HCT116 (cell line): Measurements from ENCODE around the gene EHD3. TPM values are rescaled to one million over a fixed set of nuclear protein-coding genes. Genes with fewer than 3 reads are reported as not detected.

ENCODE experiments used
- ATAC-seq: fragments of 200-7000 bp; cut with Tn5 transposase; 2 replicates; pipeline ENCODE4 v1.9.1; 2020; ENCODE audit warnings: mild to moderate bottlenecking, moderate library complexity
- BruUV-seq: library from RNA; stranded (reverse); fragments of 400-500 nt; replicated peaks from 2 replicates; lab custom pipeline; 2021; lab: Mats Ljungman, UMichigan
- CTCF ChIA-PET: fragments of 300-600 bp; sonication (Branson Sonifier 250); formaldehyde crosslinking; loops from one replicate; lab custom pipeline; 2021; ENCODE audit warnings: antibody characterized with exemption; lab: Charles Lee
- POLR2A ChIA-PET: fragments of 300-600, 350-600 bp; sonication (Branson Sonifier 250); formaldehyde crosslinking; loops from one replicate; lab custom pipeline; 2021; ENCODE audit warnings: antibody characterized with exemption; lab: Charles Lee
- RAD21 ChIA-PET, 2 experiments: fragments of 300-600 bp; sonication (Branson Sonifier 250); formaldehyde crosslinking; loops; one replicate each; lab custom pipeline; 2023; ENCODE audit warnings: low total read pairs in 2 of 2; ENCODE audit not compliant: uncharacterized antibody in 2 of 2, unreplicated experiment in 2 of 2, low non-redundant PET in 1 of 2; lab: Charles Lee
- DNase-seq: peaks from one replicate; pipeline ENCODE4 v3.0.0-alpha.2; 2010; ENCODE audit warnings: low read depth, low spot score
- H2AFZ ChIP-seq: fragments of 200-600 bp; shearing (Covaris generic), sonication (generic); 2 replicates; pipeline ENCODE4 v1.6.1; 2017; ENCODE audit warnings: low read depth, mixed run types, mixed read lengths, antibody characterized with exemption, low read length; ENCODE audit not compliant: poor library complexity, severe bottlenecking
- H3K27ac ChIP-seq: 2 replicates; pipeline ENCODE4 v1.5.1; 2012; ENCODE audit warnings: low read depth, low read length
- H3K27me3 ChIP-seq: fragments of 200-600 bp; sonication (generic); 2 replicates; pipeline ENCODE4 v1.6.1; 2016; ENCODE audit warnings: mixed run types, low read length, mixed read lengths; ENCODE audit not compliant: insufficient read depth
- H3K36me3 ChIP-seq, 2 experiments: fragments of 200-500 bp in 1 of 2; fragments of 200-600 bp in 1 of 2; sonication (Bioruptor generic) in 1 of 2; sonication (generic) in 1 of 2; 2 replicates each; pipeline versions ENCODE4 v1.5.1 to v1.6.1; 2014 to 2016; ENCODE audit warnings: low read length in 2 of 2, inconsistent platforms in 1 of 2, mixed read lengths in 1 of 2, mixed run types in 1 of 2; ENCODE audit not compliant: insufficient read depth in 2 of 2, control insufficient read depth in 1 of 2
- H3K4me1 ChIP-seq, 2 experiments: fragments of 200-600 bp in 1 of 2; sonication (generic) in 1 of 2; 2 replicates each; pipeline versions ENCODE4 v1.5.1 to v1.6.1; 2012 to 2017; ENCODE audit warnings: low read length in 2 of 2, inconsistent platforms in 1 of 2, mild to moderate bottlenecking in 1 of 2, mixed read lengths in 1 of 2, mixed run types in 1 of 2, moderate library complexity in 1 of 2; ENCODE audit not compliant: insufficient read depth in 2 of 2, control insufficient read depth in 1 of 2
- H3K4me2 ChIP-seq: fragments of 200-600 bp; sonication (generic); 2 replicates; pipeline ENCODE4 v1.6.1; 2017; ENCODE audit warnings: mixed run types, low read length, mixed read lengths
- H3K4me3 ChIP-seq, 2 experiments: fragments of 200-600 bp in 1 of 2; sonication (generic) in 1 of 2; replicated peaks in 1 of 2; 2 replicates each; pipeline ENCODE4 v1.5.1; 2011 to 2016; ENCODE audit warnings: low read length in 2 of 2, control low read depth in 1 of 2, low read depth in 1 of 2, mild to moderate bottlenecking in 1 of 2, mixed read lengths in 1 of 2, mixed run types in 1 of 2
- H3K79me2 ChIP-seq: fragments of 200-600 bp; sonication (generic); 2 replicates; pipeline ENCODE4 v1.6.1; 2017; ENCODE audit warnings: mild to moderate bottlenecking, mixed run types, low read length, moderate library complexity, mixed read lengths; ENCODE audit not compliant: insufficient read depth
- H3K9ac ChIP-seq: fragments of 200-600 bp; sonication (generic); 2 replicates; pipeline ENCODE4 v1.6.1; 2016; ENCODE audit warnings: low read length, mixed read lengths
- H3K9me2 ChIP-seq: fragments of 200-600 bp; sonication (generic), shearing (Covaris generic); 2 replicates; pipeline ENCODE4 v1.6.1; 2017; ENCODE audit warnings: mixed run types, mild to moderate bottlenecking, moderate library complexity; ENCODE audit not compliant: insufficient read depth
- H3K9me3 ChIP-seq, 2 experiments: fragments of 200-500 bp in 1 of 2; fragments of 200-600 bp in 1 of 2; sonication (Bioruptor generic) in 1 of 2; sonication (generic) in 1 of 2; 2 replicates each; pipeline ENCODE4 v1.6.1; 2014 to 2017; ENCODE audit warnings: low read length in 2 of 2, mixed read lengths in 2 of 2, inconsistent platforms in 1 of 2, low read depth in 1 of 2, mild to moderate bottlenecking in 1 of 2, mixed run types in 1 of 2, moderate library complexity in 1 of 2; ENCODE audit not compliant: control insufficient read depth in 1 of 2, insufficient read depth in 1 of 2
- H4K20me1 ChIP-seq: fragments of 200-600 bp; sonication (generic), shearing (Covaris generic); 2 replicates; pipeline ENCODE4 v1.6.1; 2017; ENCODE audit warnings: mixed run types, mild to moderate bottlenecking, moderate library complexity; ENCODE audit not compliant: insufficient read depth
- CBX3 ChIP-seq: IDR thresholded peaks from 2 replicates; pipeline ENCODE4 v1.6.1; 2012; ENCODE audit warnings: low read depth
- CEBPB ChIP-seq: IDR thresholded peaks from 2 replicates; pipeline ENCODE4 v1.6.1; 2012; ENCODE audit warnings: low read depth
- ELF1 ChIP-seq: IDR thresholded peaks from 2 replicates; pipeline ENCODE4 v1.6.1; 2012; ENCODE audit warnings: low read depth, borderline replicate concordance
- EZH2 ChIP-seq: fragments of 200-600 bp; sonication (generic); IDR thresholded peaks from 2 replicates; pipeline ENCODE4 v1.6.1; 2017; ENCODE audit warnings: antibody characterized with exemption, mixed run types
- POLR2A ChIP-seq: IDR thresholded peaks from 2 replicates; pipeline ENCODE4 v1.7.0; 2011; ENCODE audit warnings: borderline replicate concordance; ENCODE audit not compliant: insufficient read depth, insufficient read length; ENCODE audit errors: extremely low read depth
- POLR2AphosphoS5 ChIP-seq: IDR thresholded peaks from 2 replicates; pipeline ENCODE4 v1.6.1; 2011; ENCODE audit warnings: mild to moderate bottlenecking, low read depth, low read length, moderate library complexity
- SIN3A ChIP-seq: IDR thresholded peaks from 2 replicates; pipeline ENCODE4 v1.6.1; 2012; ENCODE audit warnings: low read depth
- SP1 ChIP-seq: IDR thresholded peaks from 2 replicates; pipeline ENCODE4 v1.6.1; 2012; ENCODE audit warnings: low read depth
- TCF7L2 ChIP-seq: IDR thresholded peaks from 2 replicates; pipeline ENCODE4 v1.7.0; 2011; ENCODE audit warnings: borderline replicate concordance, inconsistent platforms; ENCODE audit not compliant: insufficient read depth, insufficient read length; ENCODE audit errors: extremely low read depth
- YY1 ChIP-seq: IDR thresholded peaks from 2 replicates; pipeline ENCODE4 v1.6.1; 2011; ENCODE audit warnings: low read length, low read depth, moderate library complexity, mild to moderate bottlenecking; ENCODE audit not compliant: insufficient replicate concordance; ENCODE audit errors: extremely low read depth
- ZNF274 ChIP-seq: fragments of 200-500 bp; sonication (Bioruptor generic); IDR thresholded peaks from 2 replicates; pipeline ENCODE4 v1.6.1; 2014; ENCODE audit warnings: mild to moderate bottlenecking, low read depth, low read length, inconsistent platforms
- intact Hi-C: fragments of 100-400 bp; cut with micrococcal nuclease; formaldehyde crosslinking; loops from 2 replicates; pipeline ENCODE4 v1.10.0; 2022
- total RNA-seq: library from RNA; stranded (reverse); gene quantifications from one replicate; pipeline ENCODE4 v1.2.1, GENCODE V29; 2021; ENCODE audit not compliant: unreplicated experiment
- TF ChIP-seq, protein P1 (sequence below), 3 experiments: fragments of 200-600 bp in 1 of 3; sonication (generic) in 1 of 3; IDR thresholded peaks in 2 of 3; conservative IDR thresholded peaks in 1 of 3; 2 replicates each; pipeline ENCODE4 v1.5.1; 2012 to 2017; ENCODE audit warnings: low read depth in 2 of 3, low read length in 2 of 3, antibody characterized with exemption in 1 of 3, borderline replicate concordance in 1 of 3, control low read depth in 1 of 3, mild to moderate bottlenecking in 1 of 3, mixed read lengths in 1 of 3, mixed run types in 1 of 3, moderate library complexity in 1 of 3; ENCODE audit not compliant: insufficient read depth in 1 of 3
- TF ChIP-seq, protein P2 (sequence below): IDR thresholded peaks from 2 replicates; pipeline ENCODE4 v1.6.1; 2012
- TF ChIP-seq, protein P3 (sequence below): IDR thresholded peaks from 2 replicates; pipeline ENCODE4 v1.6.1; 2012

The EHD3 gene
- total RNA-seq, 1 experiment from 2014 or later, result not detected

DNA sequence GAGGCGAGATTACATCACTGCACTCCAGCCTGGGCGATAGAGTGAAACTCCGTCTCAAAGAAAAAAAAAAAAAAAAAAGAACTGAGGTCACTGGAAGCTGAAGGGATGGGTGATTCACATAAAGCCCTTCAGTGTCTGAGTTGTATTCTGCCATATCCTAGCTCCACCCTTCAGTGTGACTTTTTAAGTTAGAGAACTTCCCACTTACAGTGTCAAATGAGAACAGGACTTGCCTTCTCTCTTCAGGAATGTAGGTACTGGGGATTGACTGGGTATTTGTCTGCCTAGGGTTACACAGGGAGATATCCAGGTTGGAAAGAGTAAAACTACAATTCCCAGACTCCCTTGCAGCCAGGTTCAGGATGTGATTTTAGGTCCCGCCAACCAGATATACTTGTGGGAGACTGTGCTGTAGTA, 37.9 kb downstream of the EHD3 start:
- DNase-seq, result no peak

DNA sequence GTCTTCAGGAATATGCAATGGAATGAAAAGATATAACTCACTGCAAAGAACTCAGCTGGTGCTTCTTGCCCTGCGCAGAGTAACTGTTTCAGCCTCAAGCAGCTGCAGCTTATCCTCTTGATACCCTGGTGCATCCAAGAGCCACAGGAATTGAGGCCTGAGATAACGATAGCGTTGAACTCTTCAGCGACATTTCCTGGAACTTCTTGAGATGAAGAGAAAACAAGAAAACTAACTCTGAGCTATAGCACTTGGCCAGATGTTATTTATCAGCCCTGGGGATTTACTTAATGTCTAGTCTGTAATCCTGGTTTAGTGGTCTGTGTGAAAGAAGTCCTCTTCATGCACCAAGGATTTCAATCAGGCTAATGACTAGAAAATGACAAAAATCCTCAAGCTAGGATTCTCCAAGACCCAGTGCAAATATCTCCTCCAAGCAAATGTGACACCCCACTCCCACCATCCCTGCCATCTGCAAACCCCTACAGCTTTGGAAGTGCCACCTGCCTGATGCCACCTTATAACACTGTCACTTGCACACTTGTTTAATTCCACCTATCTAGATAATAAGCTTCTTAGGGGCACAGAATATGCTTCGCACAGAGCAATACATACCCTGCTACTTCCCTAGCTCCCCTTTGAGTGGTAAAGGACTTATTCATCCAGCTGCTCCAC, 40.6 kb downstream of the EHD3 start:
- DNase-seq (no peak), ATAC-seq (no peak)
- peaks cover 7% of the 10 kb centered on the region; the same call in 1 of the 2 replicates for H3K27me3 ChIP-seq
- H3K36me3 ChIP-seq, result no peaks in the 10 kb centered on the region
- RAD21 ChIA-PET, result no interaction called here
- no peaks in the 10 kb centered on the region for H3K9me3 ChIP-seq
- no TSS peak for BruUV-seq
- H3K4me2 ChIP-seq, result no peak overlapping the region
- H4K20me1 ChIP-seq, result no peaks in the 10 kb centered on the region; the same call in 1 of the 2 replicates
- no peaks in the 10 kb centered on the region for H3K79me2 ChIP-seq
- H3K9me2 ChIP-seq, result no peaks in the 10 kb centered on the region
- POLR2A ChIA-PET, result interaction anchor here (0.6 kb wide), 1 partner anchor 16 kb away, joined by 3 read pairs; no protein-coding TSS in a partner anchor
- TF ChIP-seq POLR2AphosphoS5, result no peak
- TF ChIP-seq, protein P1, sequence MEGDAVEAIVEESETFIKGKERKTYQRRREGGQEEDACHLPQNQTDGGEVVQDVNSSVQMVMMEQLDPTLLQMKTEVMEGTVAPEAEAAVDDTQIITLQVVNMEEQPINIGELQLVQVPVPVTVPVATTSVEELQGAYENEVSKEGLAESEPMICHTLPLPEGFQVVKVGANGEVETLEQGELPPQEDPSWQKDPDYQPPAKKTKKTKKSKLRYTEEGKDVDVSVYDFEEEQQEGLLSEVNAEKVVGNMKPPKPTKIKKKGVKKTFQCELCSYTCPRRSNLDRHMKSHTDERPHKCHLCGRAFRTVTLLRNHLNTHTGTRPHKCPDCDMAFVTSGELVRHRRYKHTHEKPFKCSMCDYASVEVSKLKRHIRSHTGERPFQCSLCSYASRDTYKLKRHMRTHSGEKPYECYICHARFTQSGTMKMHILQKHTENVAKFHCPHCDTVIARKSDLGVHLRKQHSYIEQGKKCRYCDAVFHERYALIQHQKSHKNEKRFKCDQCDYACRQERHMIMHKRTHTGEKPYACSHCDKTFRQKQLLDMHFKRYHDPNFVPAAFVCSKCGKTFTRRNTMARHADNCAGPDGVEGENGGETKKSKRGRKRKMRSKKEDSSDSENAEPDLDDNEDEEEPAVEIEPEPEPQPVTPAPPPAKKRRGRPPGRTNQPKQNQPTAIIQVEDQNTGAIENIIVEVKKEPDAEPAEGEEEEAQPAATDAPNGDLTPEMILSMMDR (IDR thresholded peaks at IDR 0.05 in 2 of 3, conservative IDR thresholded peaks at IDR 0.05 in 1 of 3; ENCODE audit: borderline replicate concordance in 1 of 3, insufficient read depth in 1 of 3, low read depth in 2 of 3, low read length in 2 of 3), result no peak
- TF ChIP-seq, protein P2, sequence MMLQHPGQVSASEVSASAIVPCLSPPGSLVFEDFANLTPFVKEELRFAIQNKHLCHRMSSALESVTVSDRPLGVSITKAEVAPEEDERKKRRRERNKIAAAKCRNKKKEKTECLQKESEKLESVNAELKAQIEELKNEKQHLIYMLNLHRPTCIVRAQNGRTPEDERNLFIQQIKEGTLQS, result no peak
- TF ChIP-seq POLR2A, result no peak
- TF ChIP-seq SIN3A, result no peak
- no peak for TF ChIP-seq SP1
- TF ChIP-seq TCF7L2, result no peak
- no peak for TF ChIP-seq CBX3
- no peak for TF ChIP-seq ELF1
- TF ChIP-seq CEBPB, result no peak
- TF ChIP-seq YY1, result no peak
- no peak overlapping the region for H3K4me3 ChIP-seq
- no peak overlapping the region for H3K9ac ChIP-seq
- CTCF ChIA-PET, result no interaction called here
- no peaks in the 10 kb centered on the region for H3K4me1 ChIP-seq
- no peak overlapping the region for H2AFZ ChIP-seq
- no peak overlapping the region for H3K27ac ChIP-seq
- intact Hi-C loops, result no loop called here

More for the DNA sequence above, 37.9 kb downstream of the EHD3 start:
- Histone ChIP-seq H3K4me3 (no peak overlapping the region), H3K36me3 (no peaks in the 10 kb centered on the region), H2AFZ (no peak overlapping the region), H3K9me2 (no peaks in the 10 kb centered on the region), H3K79me2 (no peaks in the 10 kb centered on the region), H4K20me1 (no peaks in the 10 kb centered on the region; the same call in 1 of the 2 replicates), H3K4me1 (no peaks in the 10 kb centered on the region), H3K9me3 (no peaks in the 10 kb centered on the region), H3K27ac (no peak overlapping the region), H3K4me2 (no peak overlapping the region), H3K9ac (no peak overlapping the region), H3K27me3 (peaks cover 7% of the 10 kb centered on the region; the same call in 1 of the 2 replicates)
- RAD21 ChIA-PET, result no interaction called here
- POLR2A ChIA-PET, result no interaction called here
- intact Hi-C loops, result no loop called here
- BruUV-seq, result no TSS peak
- CTCF ChIA-PET, result no interaction called here
- peak; percentile 63 for ATAC-seq
- TF ChIP-seq, protein P3, sequence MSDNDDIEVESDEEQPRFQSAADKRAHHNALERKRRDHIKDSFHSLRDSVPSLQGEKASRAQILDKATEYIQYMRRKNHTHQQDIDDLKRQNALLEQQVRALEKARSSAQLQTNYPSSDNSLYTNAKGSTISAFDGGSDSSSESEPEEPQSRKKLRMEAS, result no peak
- TF ChIP-seq ZNF274 (no peak), YY1 (no peak), EZH2 (no peak)
